GM12878 (cell line): ENCODE results near the gene CDC5L. TPM values are rescaled to one million over a fixed set of nuclear protein-coding genes. Genes with fewer than 3 reads are reported as not detected.

ENCODE experiments used
- BHLHE40 ChIP-seq, 2 experiments: fragments of 450-650 bp in 1 of 2; IDR thresholded peaks; 2 replicates each; pipeline ENCODE4 v1.6.1; 2011 to 2017; ENCODE audit warnings: low read depth in 2 of 2, borderline replicate concordance in 1 of 2, improper control_type of control experiment in 1 of 2, low read length in 1 of 2, mild to moderate bottlenecking in 1 of 2
- DPF2 ChIP-seq: fragments of 450-650 bp; IDR thresholded peaks from 2 replicates; pipeline ENCODE4 v1.6.1; 2017; ENCODE audit warnings: mild to moderate bottlenecking
- KLF5 ChIP-seq: fragments of 450-650 bp; IDR thresholded peaks from 2 replicates; pipeline ENCODE4 v1.6.1; 2014; ENCODE audit warnings: mild to moderate bottlenecking; ENCODE audit not compliant: partially characterized antibody
- RAD51 ChIP-seq: fragments of 450-650 bp; IDR thresholded peaks from 2 replicates; pipeline ENCODE4 v1.6.1; 2016; ENCODE audit warnings: moderate library complexity, mild to moderate bottlenecking, inconsistent platforms
- RB1 ChIP-seq: fragments of 450-650 bp; formaldehyde crosslinking; IDR thresholded peaks from 2 replicates; pipeline ENCODE4 v1.6.1; 2017; ENCODE audit warnings: mild to moderate bottlenecking, borderline replicate concordance
- SMAD1 ChIP-seq: fragments of 450-650 bp; IDR thresholded peaks from 2 replicates; pipeline ENCODE4 v1.6.1; 2018; ENCODE audit warnings: mild to moderate bottlenecking, low read depth; ENCODE audit not compliant: partially characterized antibody
- SRF ChIP-seq, 2 experiments: IDR thresholded peaks; 2 replicates each; pipeline ENCODE4 v1.6.1; 2011; ENCODE audit warnings: low read depth in 2 of 2, low read length in 2 of 2, mild to moderate bottlenecking in 1 of 2, moderate library complexity in 1 of 2
- TARDBP ChIP-seq: IDR thresholded peaks from 2 replicates; pipeline ENCODE4 v1.6.1; 2016; ENCODE audit warnings: borderline replicate concordance
- polyA plus RNA-seq, 11 experiments: library from polyadenylated mRNA; depleted of rRNA in 4 of 11; unstranded in 6 of 11; stranded (reverse) in 5 of 11; fragments of >200 nt; fragmentation: Nextera tagmentation in 4 of 11; fragmentation: Illumina TruSeq in 1 of 11; extraction: Ambion mirVana in 4 of 11; extraction: Trizol in 1 of 11; gene quantifications; 1 replicate in 1 of 11; 2 replicates in 10 of 11; pipeline versions ENCODE4 v1.2.1 to v1.2.3, GENCODE V29; 2011 to 2016; ENCODE audit warnings: inconsistent platforms in 2 of 11, missing spikeins in 2 of 11, low read depth in 1 of 11
- total RNA-seq, 4 experiments: library from RNA; depleted of rRNA in 3 of 4; stranded (reverse); fragments of >200 nt in 3 of 4; fragmentation: Illumina TruSeq in 1 of 4; extraction: Trizol in 1 of 4; gene quantifications; 2 replicates each; pipeline versions ENCODE4 v1.2.1 to v1.2.3, GENCODE V29; 2013 to 2021
- TF ChIP-seq, protein P1 (sequence below): IDR thresholded peaks from 2 replicates; pipeline ENCODE4 v1.6.1; 2011; ENCODE audit warnings: low read depth, low read length, improper control_type of control experiment, borderline replicate concordance
- TF ChIP-seq, protein P2 (sequence below): fragments of 150-350 bp; IDR thresholded peaks from 2 replicates; pipeline ENCODE4 v1.6.1; 2014; ENCODE audit warnings: mild to moderate bottlenecking, low read depth, low read length
- TF ChIP-seq, protein P3 (sequence below): fragments of 150-350 bp; IDR thresholded peaks from 2 replicates; pipeline ENCODE4 v1.6.1; 2016; ENCODE audit warnings: low read depth, low read length

CDC5L gene
- total and polyA plus RNA-seq, 10 of the 15 experiments (the other 5 are each of a cell fraction or from before 2014, with no cell fraction given) = 13.2 to 29.4 (median 18.8) TPM

- TF ChIP-seq, protein P1, sequence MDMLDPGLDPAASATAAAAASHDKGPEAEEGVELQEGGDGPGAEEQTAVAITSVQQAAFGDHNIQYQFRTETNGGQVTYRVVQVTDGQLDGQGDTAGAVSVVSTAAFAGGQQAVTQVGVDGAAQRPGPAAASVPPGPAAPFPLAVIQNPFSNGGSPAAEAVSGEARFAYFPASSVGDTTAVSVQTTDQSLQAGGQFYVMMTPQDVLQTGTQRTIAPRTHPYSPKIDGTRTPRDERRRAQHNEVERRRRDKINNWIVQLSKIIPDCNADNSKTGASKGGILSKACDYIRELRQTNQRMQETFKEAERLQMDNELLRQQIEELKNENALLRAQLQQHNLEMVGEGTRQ = no peak
- TF ChIP-seq SMAD1 = no peak
- TF ChIP-seq, protein P2, sequence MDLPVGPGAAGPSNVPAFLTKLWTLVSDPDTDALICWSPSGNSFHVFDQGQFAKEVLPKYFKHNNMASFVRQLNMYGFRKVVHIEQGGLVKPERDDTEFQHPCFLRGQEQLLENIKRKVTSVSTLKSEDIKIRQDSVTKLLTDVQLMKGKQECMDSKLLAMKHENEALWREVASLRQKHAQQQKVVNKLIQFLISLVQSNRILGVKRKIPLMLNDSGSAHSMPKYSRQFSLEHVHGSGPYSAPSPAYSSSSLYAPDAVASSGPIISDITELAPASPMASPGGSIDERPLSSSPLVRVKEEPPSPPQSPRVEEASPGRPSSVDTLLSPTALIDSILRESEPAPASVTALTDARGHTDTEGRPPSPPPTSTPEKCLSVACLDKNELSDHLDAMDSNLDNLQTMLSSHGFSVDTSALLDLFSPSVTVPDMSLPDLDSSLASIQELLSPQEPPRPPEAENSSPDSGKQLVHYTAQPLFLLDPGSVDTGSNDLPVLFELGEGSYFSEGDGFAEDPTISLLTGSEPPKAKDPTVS = no peak
- TF ChIP-seq, protein P3, sequence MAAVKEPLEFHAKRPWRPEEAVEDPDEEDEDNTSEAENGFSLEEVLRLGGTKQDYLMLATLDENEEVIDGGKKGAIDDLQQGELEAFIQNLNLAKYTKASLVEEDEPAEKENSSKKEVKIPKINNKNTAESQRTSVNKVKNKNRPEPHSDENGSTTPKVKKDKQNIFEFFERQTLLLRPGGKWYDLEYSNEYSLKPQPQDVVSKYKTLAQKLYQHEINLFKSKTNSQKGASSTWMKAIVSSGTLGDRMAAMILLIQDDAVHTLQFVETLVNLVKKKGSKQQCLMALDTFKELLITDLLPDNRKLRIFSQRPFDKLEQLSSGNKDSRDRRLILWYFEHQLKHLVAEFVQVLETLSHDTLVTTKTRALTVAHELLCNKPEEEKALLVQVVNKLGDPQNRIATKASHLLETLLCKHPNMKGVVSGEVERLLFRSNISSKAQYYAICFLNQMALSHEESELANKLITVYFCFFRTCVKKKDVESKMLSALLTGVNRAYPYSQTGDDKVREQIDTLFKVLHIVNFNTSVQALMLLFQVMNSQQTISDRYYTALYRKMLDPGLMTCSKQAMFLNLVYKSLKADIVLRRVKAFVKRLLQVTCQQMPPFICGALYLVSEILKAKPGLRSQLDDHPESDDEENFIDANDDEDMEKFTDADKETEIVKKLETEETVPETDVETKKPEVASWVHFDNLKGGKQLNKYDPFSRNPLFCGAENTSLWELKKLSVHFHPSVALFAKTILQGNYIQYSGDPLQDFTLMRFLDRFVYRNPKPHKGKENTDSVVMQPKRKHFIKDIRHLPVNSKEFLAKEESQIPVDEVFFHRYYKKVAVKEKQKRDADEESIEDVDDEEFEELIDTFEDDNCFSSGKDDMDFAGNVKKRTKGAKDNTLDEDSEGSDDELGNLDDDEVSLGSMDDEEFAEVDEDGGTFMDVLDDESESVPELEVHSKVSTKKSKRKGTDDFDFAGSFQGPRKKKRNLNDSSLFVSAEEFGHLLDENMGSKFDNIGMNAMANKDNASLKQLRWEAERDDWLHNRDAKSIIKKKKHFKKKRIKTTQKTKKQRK = no peak
- no peak for TF ChIP-seq RAD51
- TF ChIP-seq SRF (IDR thresholded peaks at IDR 0.05; ENCODE audit: low read depth in 2 of 2, low read length in 2 of 2) = no peak
- TF ChIP-seq KLF5 = no peak
- TF ChIP-seq TARDBP = no peak
- no peak for TF ChIP-seq RB1
- no peak for TF ChIP-seq BHLHE40 (IDR thresholded peaks at IDR 0.05; ENCODE audit: borderline replicate concordance in 1 of 2, low read depth in 2 of 2, low read length in 1 of 2)
- TF ChIP-seq DPF2 = no peak
These were observed 19.8 kb upstream of the CDC5L start (continued) for GRCh38 chr6:44367681-44368080.
